K562 (cell line): ENCODE results near the gene ARL10. TPM values are rescaled to one million over a fixed set of nuclear protein-coding genes. Genes with fewer than 3 reads are reported as not detected.
A peak's percentile ranks its signal among the peaks of the same experiment; 100 is the strongest.

ENCODE experiments used
- CCNT2 ChIP-seq: IDR thresholded peaks from 2 replicates; pipeline ENCODE4 v1.6.1; 2011; ENCODE audit warnings: borderline replicate concordance, low read depth, mild to moderate bottlenecking, moderate library complexity, mixed read lengths, low read length; ENCODE audit not compliant: insufficient read length; ENCODE audit errors: extremely low read depth
- CHCHD3 ChIP-seq: fragments of 250-450 bp; sonication (Bioruptor Pico); IDR thresholded peaks from 2 replicates; pipeline ENCODE4 v2.1.2; 2022; ENCODE audit warnings: mild to moderate bottlenecking
- CHD1 ChIP-seq: fragments of 200-600 bp; sonication (generic); IDR thresholded peaks from one replicate; pipeline ENCODE4 v1.6.1; 2012; ENCODE audit warnings: mild to moderate bottlenecking, moderate library complexity, low read length, inconsistent platforms
- EP300 ChIP-seq: IDR thresholded peaks from 2 replicates; pipeline ENCODE4 v1.6.1; 2012; ENCODE audit warnings: low read length, improper control_type of control experiment
- FIP1L1 ChIP-seq: fragments of 200-400 bp; formaldehyde crosslinking; IDR thresholded peaks from 2 replicates; pipeline ENCODE4 v1.6.1; 2018; ENCODE audit warnings: mild to moderate bottlenecking, low read depth, low read length; ENCODE audit not compliant: poor library complexity, severe bottlenecking
- GATA2 ChIP-seq: sonication (generic); formaldehyde crosslinking; IDR thresholded peaks from 2 replicates; pipeline ENCODE4 v1.4.0; 2020; ENCODE audit warnings: mild to moderate bottlenecking, missing genetic modification reagents
- PBX2 ChIP-seq, 2 experiments: IDR thresholded peaks in 1 of 2; conservative IDR thresholded peaks in 1 of 2; 2 replicates each; pipeline ENCODE4 v1.6.1; 2016; ENCODE audit warnings: low read depth in 2 of 2, mild to moderate bottlenecking in 1 of 2, missing compliant biosample characterization in 1 of 2, missing genetic modification characterization in 1 of 2, moderate library complexity in 1 of 2
- SMAD4 ChIP-seq: fragments of 250-450 bp; sonication (Bioruptor Pico); conservative IDR thresholded peaks from 2 replicates; pipeline ENCODE4 v1.8.0; 2021; ENCODE audit warnings: inconsistent platforms, mild to moderate bottlenecking, moderate library complexity
- ZBTB11 ChIP-seq, 3 experiments: fragments of 200-800 bp in 1 of 3; fragments of 250-450 bp in 1 of 3; fragments of 450-650 bp in 1 of 3; sonication (Bioruptor Pico) in 1 of 3; sonication (Bioruptor generic) in 1 of 3; formaldehyde crosslinking in 1 of 3; IDR thresholded peaks; 2 replicates each; pipeline versions ENCODE4 v1.6.1 to v1.8.0; 2016 to 2022; ENCODE audit warnings: mild to moderate bottlenecking in 2 of 3, missing genetic modification characterization in 2 of 3, missing compliant biosample characterization in 1 of 3, moderate library complexity in 1 of 3
- ZNF324 ChIP-seq: fragments of 250-450 bp; sonication (Bioruptor Pico); IDR thresholded peaks from 2 replicates; pipeline ENCODE4 v1.4.0; 2020; ENCODE audit warnings: mild to moderate bottlenecking
- ZNF407 ChIP-seq: fragments of 450-650 bp; IDR thresholded peaks from 2 replicates; pipeline ENCODE4 v1.6.1; 2016; ENCODE audit warnings: low read depth
- polyA plus RNA-seq, 8 experiments: library from polyadenylated mRNA; depleted of rRNA in 4 of 8; stranded (reverse) in 5 of 8; unstranded in 3 of 8; fragments of >200 nt; fragmentation: Nextera tagmentation in 2 of 8; fragmentation: Illumina TruSeq in 1 of 8; extraction: Ambion mirVana in 2 of 8; extraction: Trizol in 1 of 8; gene quantifications; 2 replicates each; pipeline versions ENCODE4 v1.2.1 to v1.2.3, GENCODE V29; 2011 to 2014; ENCODE audit warnings: inconsistent platforms in 1 of 8, missing spikeins in 1 of 8
- total RNA-seq, 7 experiments: library from RNA; depleted of rRNA in 6 of 7; stranded (reverse); fragments of >200 nt in 6 of 7; fragmentation: Illumina TruSeq in 2 of 7; extraction: Trizol in 2 of 7; gene quantifications; 2 replicates each; pipeline versions ENCODE4 v1.2.1 to v1.2.3, GENCODE V29; 2011 to 2021; ENCODE audit warnings: low replicate concordance in 1 of 7

ARL10 gene
- total and polyA plus RNA-seq, 9 of the 15 experiments (the other 6 are each of a cell fraction or from before 2014, with no cell fraction given), result under 0.01 to 0.40 (median 0.34) TPM; not detected in 3

GRCh38 chr5:176388444-176389134 lies 23.3 kb downstream of the ARL10 start, which contains the start of the genes HIGD2A and NOP16 (continued):
- TF ChIP-seq FIP1L1 (peak; percentile 13), ZBTB11 (CRISPR knock-in tag; IDR thresholded peaks at IDR 0.05) (peak; percentile 96 to 99 (median 99)), CCNT2 (no peak), GATA2 (no peak), ZNF407 (no peak), SMAD4 (no peak), PBX2 (CRISPR knock-in tag; IDR thresholded peaks at IDR 0.05; ENCODE audit: low read depth) (no peak), PBX2 (tag; conservative IDR thresholded peaks at IDR 0.05; ENCODE audit: low read depth) (no peak), CHCHD3 (0 out of 2 replicates have a peak, but pooled peaks have one; percentile 63), EP300 (peak; percentile 53; the same call in 1 of the 2 replicates), ZNF324 (CRISPR knock-in tag) (no peak), CHD1 (peak; percentile 35)
